ENCODE measurements around the gene GCM1. TPM values are rescaled to one million over a fixed set of nuclear protein-coding genes. Genes with fewer than 3 reads are reported as not detected.

The GCM1 gene
- total RNA-seq, 4 donors from 2014 or later: not detected

GRCh38 chr6:53171605-53172467, 23.2 kb upstream of the GCM1 start:
- peak; percentile 100 for TF ChIP-seq CTCF (IDR thresholded peaks at IDR 0.05)
- no peak for TF ChIP-seq POLR2A (IDR thresholded peaks at IDR 0.05)
- H3K27me3 ChIP-seq: no peaks in the 10 kb centered on the region
- no peak overlapping the region for H3K4me3 ChIP-seq (replicated peaks in 1 of 3)
- no peak overlapping the region for H3K27ac ChIP-seq
- H3K36me3 ChIP-seq: no peaks in the 10 kb centered on the region
- WGBS, 2 donors: 50 to 52% methylated on average over 20 of the region's 20 CpGs
- H3K9me3 ChIP-seq: no peaks in the 10 kb centered on the region
- peak; percentile 87 to 89 for DNase-seq
- H3K4me1 ChIP-seq: no peaks in the 10 kb centered on the region
- intact Hi-C loops (cut with DNase I): loop anchor here (5.0 to 10.0 kb wide), 3 partner anchors 123 to 310 kb away; no protein-coding TSS in a partner anchor

GRCh38 chr6:53168516-53169267, 20.1 kb upstream of the GCM1 start:
- WGBS, 2 donors: 77 to 90% methylated on average over 4 of the region's 4 CpGs
- no peaks in the 10 kb centered on the region for H3K9me3 ChIP-seq
- intact Hi-C loops (cut with DNase I): no loop called here
- no peaks in the 10 kb centered on the region for H3K36me3 ChIP-seq
- no peaks in the 10 kb centered on the region for H3K27me3 ChIP-seq
- H3K4me1 ChIP-seq: no peaks in the 10 kb centered on the region
- TF ChIP-seq CTCF (IDR thresholded peaks at IDR 0.05) (no peak), POLR2A (IDR thresholded peaks at IDR 0.05) (no peak)
- DNase-seq: no peak
- H3K4me3 ChIP-seq (replicated peaks in 1 of 3): no peak overlapping the region
- no peak overlapping the region for H3K27ac ChIP-seq

GRCh38 chr6:53165293-53165692, 16.7 kb upstream of the GCM1 start:
- intact Hi-C loops (cut with DNase I): no loop called here
- Histone ChIP-seq H3K9me3 (no peaks in the 10 kb centered on the region), H3K27me3 (no peaks in the 10 kb centered on the region), H3K4me3 (replicated peaks in 1 of 3) (no peak overlapping the region), H3K36me3 (no peaks in the 10 kb centered on the region), H3K4me1 (no peaks in the 10 kb centered on the region), H3K27ac (no peak overlapping the region)
- no peak for DNase-seq
- 88 to 92% methylated on average over 4 of the region's 4 CpGs for WGBS, 2 donors
- TF ChIP-seq POLR2A (IDR thresholded peaks at IDR 0.05) (no peak), CTCF (IDR thresholded peaks at IDR 0.05) (no peak)

- intact Hi-C loops (cut with DNase I): no loop called here
- TF ChIP-seq POLR2A (IDR thresholded peaks at IDR 0.05) (no peak), CTCF (IDR thresholded peaks at IDR 0.05) (no peak)
- H3K4me3 ChIP-seq (replicated peaks in 1 of 3): no peak overlapping the region
- H3K36me3 ChIP-seq: no peaks in the 10 kb centered on the region
- DNase-seq: no peak
- H3K27ac ChIP-seq: no peak overlapping the region
- H3K4me1 ChIP-seq: no peaks in the 10 kb centered on the region
- no peaks in the 10 kb centered on the region for H3K27me3 ChIP-seq
- H3K9me3 ChIP-seq: no peaks in the 10 kb centered on the region
- 48 to 56% methylated on average over 1 of the region's 1 CpG for WGBS, 2 donors
Measured at GRCh38 chr6:53162606-53163005, 14.0 kb upstream of the GCM1 start.

All from thyroid gland (tissue), 4 donors.